ENCODE data around the gene PHACTR3. TPM values are rescaled to one million over a fixed set of nuclear protein-coding genes. Genes with fewer than 3 reads are reported as not detected.

PHACTR3 gene
- total RNA-seq, 1 experiment from 2014 or later: 30.6 TPM

GRCh38 chr20:59782986-59783640, 178.8 kb downstream of the PHACTR3 start:
- Histone ChIP-seq H3K9me3 (ENCODE audit: low read length) (no peaks in the 10 kb centered on the region), H3K36me3 (ENCODE audit: low read depth, low read length) (no peaks in the 10 kb centered on the region), H3K4me3 (ENCODE audit: low read length) (no peak overlapping the region), H3K9ac (ENCODE audit: low read length) (no peak overlapping the region), H3K4me1 (ENCODE audit: insufficient read depth, low read length) (no peaks in the 10 kb centered on the region; the same call in 1 of the 2 replicates), H2AFZ (ENCODE audit: low read length) (no peak overlapping the region), H3F3A (ENCODE audit: low read length, unreplicated experiment) (no peaks in the 10 kb centered on the region), H3K27ac (ENCODE audit: low read length) (no peak overlapping the region), H3K27me3 (ENCODE audit: low read length) (no peaks in the 10 kb centered on the region), H3K4me2 (ENCODE audit: low read length) (no peak overlapping the region), H3K79me2 (ENCODE audit: low read length) (no peaks in the 10 kb centered on the region), H3K9me2 (replicated peaks; ENCODE audit: low read length) (no peaks in the 10 kb centered on the region), H4K20me1 (ENCODE audit: low read length) (no peaks in the 10 kb centered on the region)
- intact Hi-C loops (cut with micrococcal nuclease): loop anchor here (1.0 to 5.0 kb wide), 3 partner anchors 52 to 144 kb away; no protein-coding TSS in a partner anchor
- DNase-seq (peak; percentile 80), ATAC-seq (peak; percentile 57)
- no TSS peak for BruUV-seq (replicated peaks)
- ChIA-PET POLR2A (ENCODE audit: unreplicated experiment) (interaction anchor here (0.5 to 0.8 kb wide), 2 partner anchors 48 to 201 kb away, joined by 3 read pairs; no protein-coding TSS in a partner anchor), CTCF (interaction anchor here (0.6 to 2.2 kb wide), 12 partner anchors 13 to 205 kb away, joined by 3 to 57 read pairs (median 8); partner anchors contain the start of genes FAM217B and PPP1R3D)
- peak; percentile 95 for TF ChIP-seq CTCF (conservative IDR thresholded peaks at IDR 0.05; ENCODE audit: low read depth, low read length)
- TF ChIP-seq EZH2phosphoT487 (IDR thresholded peaks at IDR 0.05; ENCODE audit: borderline replicate concordance, low read length): no peak

- H3K4me2 ChIP-seq (ENCODE audit: low read length): no peak overlapping the region
- BruUV-seq (replicated peaks): no TSS peak
Observed at GRCh38 chr20:59783641-59784010, 179.3 kb downstream of the PHACTR3 start.

More at GRCh38 chr20:59783641-59784010, 179.3 kb downstream of the PHACTR3 start:
- Histone ChIP-seq H3K36me3 (ENCODE audit: low read depth, low read length) (no peaks in the 10 kb centered on the region), H3K9ac (ENCODE audit: low read length) (no peak overlapping the region), H3K9me3 (ENCODE audit: low read length) (no peaks in the 10 kb centered on the region), H4K20me1 (ENCODE audit: low read length) (no peaks in the 10 kb centered on the region), H2AFZ (ENCODE audit: low read length) (no peak overlapping the region), H3K79me2 (ENCODE audit: low read length) (no peaks in the 10 kb centered on the region), H3K4me3 (ENCODE audit: low read length) (no peak overlapping the region), H3K27ac (ENCODE audit: low read length) (no peak overlapping the region), H3K9me2 (replicated peaks; ENCODE audit: low read length) (no peaks in the 10 kb centered on the region), H3K4me1 (ENCODE audit: insufficient read depth, low read length) (no peaks in the 10 kb centered on the region; the same call in 1 of the 2 replicates), H3K27me3 (ENCODE audit: low read length) (no peaks in the 10 kb centered on the region), H3F3A (ENCODE audit: low read length, unreplicated experiment) (no peaks in the 10 kb centered on the region)
- intact Hi-C loops (cut with micrococcal nuclease): loop anchor here (1.0 to 5.0 kb wide), 3 partner anchors 52 to 144 kb away; no protein-coding TSS in a partner anchor
- TF ChIP-seq EZH2phosphoT487 (IDR thresholded peaks at IDR 0.05; ENCODE audit: borderline replicate concordance, low read length) (no peak), EZH2 (IDR thresholded peaks at IDR 0.05; ENCODE audit: low read length, unreplicated experiment) (no peak), CTCF (conservative IDR thresholded peaks at IDR 0.05; ENCODE audit: low read depth, low read length) (no peak)
- ChIA-PET CTCF (interaction anchor here (0.6 to 2.2 kb wide), 12 partner anchors 14 to 204 kb away, joined by 3 to 57 read pairs (median 8); partner anchors contain the start of genes FAM217B and PPP1R3D), POLR2A (ENCODE audit: unreplicated experiment) (interaction anchor here (0.5 to 0.8 kb wide), 2 partner anchors 47 to 200 kb away, joined by 3 read pairs; no protein-coding TSS in a partner anchor)
- ATAC-seq (no peak), DNase-seq (no peak)
